K562 (cell line): ENCODE measurements around the gene PM20D2. TPM values are rescaled to one million over a fixed set of nuclear protein-coding genes. Genes with fewer than 3 reads are reported as not detected.

Experiments used
- ATAC-seq: fragments of 200-7000 bp; cut with Tn5 transposase; 3 replicates; pipeline ENCODE4 v1.9.1; 2020; ENCODE audit warnings: moderate library complexity
- BruUV-seq: library from RNA; stranded (reverse); fragments of 400-500 nt; replicated peaks from 2 replicates; lab custom pipeline; 2021; lab: Mats Ljungman, UMichigan
- CTCF ChIA-PET: fragments of 300-600 bp; formaldehyde crosslinking; extraction: SDS; loops from one replicate; lab custom pipeline; 2021; ENCODE audit warnings: low intra/inter-chr PET ratio; lab: Yijun Ruan, JAX
- POLR2A ChIA-PET: fragments of 300-600, 350-650 bp; sonication (Branson Sonifier 250); formaldehyde crosslinking; extraction: SDS; loops from one replicate; lab custom pipeline; 2021; ENCODE audit warnings: antibody characterized with exemption, inconsistent platforms; lab: Yijun Ruan, JAX
- DNase-seq, 4 experiments: peaks; one replicate each; pipeline versions ENCODE4 v3.0.0 to v3.0.0-alpha.2; 2011 to 2018; ENCODE audit warnings: low spot score in 3 of 4, mixed read lengths in 3 of 4; ENCODE audit errors: extremely low read depth in 1 of 4
- FAIRE-seq: peaks from 2 replicates; lab custom pipeline; 2011; peaks lifted over from hg19 to GRCh38; lab: Jason Lieb, UNC
- H2AFZ ChIP-seq: 2 replicates; pipeline ENCODE4 v1.6.0; 2011; ENCODE audit warnings: low read depth, low read length, control low read depth, inconsistent platforms
- H3K27ac ChIP-seq: fragments of 200-600 bp; 3 replicates; pipeline ENCODE4 v1.8.0; 2011; ENCODE audit warnings: low read depth, mild to moderate bottlenecking, control low read depth, inconsistent platforms, low read length, moderate library complexity, mixed read lengths; ENCODE audit errors: extremely low read depth
- H3K27me3 ChIP-seq, 2 experiments: fragments of 300-600 bp in 1 of 2; 2 replicates in 1 of 2; 3 replicates in 1 of 2; pipeline versions ENCODE4 v1.6.0 to v1.8.0; 2011; ENCODE audit warnings: inconsistent platforms in 2 of 2, low read length in 2 of 2, mild to moderate bottlenecking in 1 of 2, mixed read lengths in 1 of 2, moderate library complexity in 1 of 2; ENCODE audit not compliant: control insufficient read depth in 2 of 2, insufficient read depth in 2 of 2
- H3K36me3 ChIP-seq: fragments of 300-600 bp; 3 replicates; pipeline ENCODE4 v1.8.0; 2011; ENCODE audit warnings: mild to moderate bottlenecking, low read length, inconsistent platforms; ENCODE audit not compliant: control insufficient read depth, insufficient read depth
- H3K4me1 ChIP-seq, 2 experiments: fragments of 200-600 bp in 1 of 2; replicated peaks in 1 of 2; 2 replicates in 1 of 2; 3 replicates in 1 of 2; pipeline versions ENCODE4 v1.5.1 to v1.8.0; 2011; ENCODE audit warnings: inconsistent platforms in 2 of 2, low read length in 2 of 2, mild to moderate bottlenecking in 1 of 2, mixed read lengths in 1 of 2, moderate library complexity in 1 of 2; ENCODE audit not compliant: control insufficient read depth in 2 of 2, insufficient read depth in 2 of 2
- H3K4me2 ChIP-seq: 2 replicates; pipeline ENCODE4 v1.6.1; 2011; ENCODE audit warnings: low read length, control low read depth, inconsistent platforms, mixed read lengths; ENCODE audit not compliant: insufficient read depth
- H3K4me3 ChIP-seq: fragments of 200-600 bp; sonication (generic), shearing (Covaris generic); 2 replicates; pipeline ENCODE4 v1.5.1; 2016; ENCODE audit warnings: control low read depth, inconsistent platforms
- H3K79me2 ChIP-seq: fragments of 200-600 bp; 3 replicates; pipeline ENCODE4 v1.8.0; 2011; ENCODE audit warnings: low read length, inconsistent platforms; ENCODE audit not compliant: control insufficient read depth, insufficient read depth
- H3K9ac ChIP-seq, 2 experiments: 2 replicates each; pipeline versions ENCODE4 v1.6.0 to v1.6.1; 2011; ENCODE audit warnings: low read depth in 2 of 2, low read length in 2 of 2, control low read depth in 1 of 2, inconsistent platforms in 1 of 2, mild to moderate bottlenecking in 1 of 2, mixed read lengths in 1 of 2; ENCODE audit not compliant: insufficient read depth in 1 of 2
- H3K9me1 ChIP-seq: one replicate; pipeline ENCODE4 v1.6.0; 2011; ENCODE audit warnings: inconsistent platforms, mild to moderate bottlenecking, low read length, moderate library complexity; ENCODE audit not compliant: control insufficient read depth, insufficient read depth
- H3K9me3 ChIP-seq: replicated peaks from 2 replicates; pipeline ENCODE4 v1.5.1; 2011; ENCODE audit warnings: low read depth, low read length, inconsistent platforms; ENCODE audit not compliant: control insufficient read depth, insufficient read depth
- H4K20me1 ChIP-seq: replicated peaks from 2 replicates; pipeline ENCODE4 v1.6.1; 2011; ENCODE audit warnings: low read length, inconsistent platforms, mixed read lengths; ENCODE audit not compliant: control insufficient read depth, insufficient read depth
- FOXA3 ChIP-seq, 2 experiments: fragments of 450-650 bp in 1 of 2; sonication (generic) in 1 of 2; formaldehyde crosslinking; IDR thresholded peaks in 1 of 2; conservative IDR thresholded peaks in 1 of 2; 2 replicates each; pipeline versions ENCODE4 v1.4.0 to v1.8.0; 2020 to 2022; ENCODE audit warnings: mild to moderate bottlenecking in 2 of 2, missing genetic modification reagents in 1 of 2
- GATA2 ChIP-seq: sonication (generic); formaldehyde crosslinking; IDR thresholded peaks from 2 replicates; pipeline ENCODE4 v1.4.0; 2020; ENCODE audit warnings: mild to moderate bottlenecking, missing genetic modification reagents
- HDAC3 ChIP-seq: fragments of 450-650 bp; IDR thresholded peaks from 2 replicates; pipeline ENCODE4 v1.6.1; 2018; ENCODE audit warnings: borderline replicate concordance, mild to moderate bottlenecking, moderate library complexity; ENCODE audit not compliant: partially characterized antibody
- HNRNPK ChIP-seq: fragments of 200-400 bp; formaldehyde crosslinking; IDR thresholded peaks from one replicate; pipeline ENCODE4 v1.6.1; 2018; ENCODE audit warnings: mild to moderate bottlenecking, low read depth, low read length; ENCODE audit not compliant: poor library complexity, severe bottlenecking
- HSF4 ChIP-seq: fragments of 250-450 bp; sonication (Bioruptor Pico); IDR thresholded peaks from 2 replicates; pipeline ENCODE4 v2.1.2; 2022; ENCODE audit warnings: mild to moderate bottlenecking, moderate library complexity, borderline replicate concordance
- KLF1 ChIP-seq: fragments of 450-650 bp; IDR thresholded peaks from 2 replicates; pipeline ENCODE4 v1.6.1; 2016; ENCODE audit warnings: missing genetic modification characterization, missing compliant biosample characterization
- SMAD1 ChIP-seq: fragments of 150-350 bp; IDR thresholded peaks from 2 replicates; pipeline ENCODE4 v1.6.1; 2014; ENCODE audit warnings: low read length, low read depth; ENCODE audit not compliant: partially characterized antibody
- TCF7L2 ChIP-seq: fragments of 150-350 bp; IDR thresholded peaks from 2 replicates; pipeline ENCODE4 v1.6.1; 2016; ENCODE audit warnings: low read depth, mild to moderate bottlenecking, low read length, moderate library complexity
- ZFPM2 ChIP-seq: fragments of 250-450 bp; sonication (Bioruptor Pico); IDR thresholded peaks from 2 replicates; pipeline ENCODE4 v1.5.1; 2022; ENCODE audit warnings: mild to moderate bottlenecking
- ZNF408 ChIP-seq: fragments of 250-450 bp; sonication (Bioruptor Pico); IDR thresholded peaks from 2 replicates; pipeline ENCODE4 v1.4.0; 2020; ENCODE audit warnings: low read depth, mild to moderate bottlenecking, moderate library complexity
- ZNF507 ChIP-seq: conservative IDR thresholded peaks from 2 replicates; pipeline ENCODE4 v1.6.1; 2017; ENCODE audit warnings: missing genetic modification characterization, missing compliant biosample characterization
- ZNF75A ChIP-seq: fragments of 450-650 bp; formaldehyde crosslinking; IDR thresholded peaks from 2 replicates; pipeline ENCODE4 v1.4.0; 2020; ENCODE audit warnings: mild to moderate bottlenecking
- ZNF830 ChIP-seq: fragments of 250-450 bp; sonication (Bioruptor Pico); IDR thresholded peaks from 2 replicates; pipeline ENCODE4 v1.5.0; 2021; ENCODE audit warnings: mild to moderate bottlenecking
- WGBS: fragments of 100-300 bp; shearing (Covaris generic); methylation state at CpG from one replicate; pipeline ENCODE4 v1.1.6; 2016; ENCODE audit warnings: low coverage, mixed read lengths; ENCODE audit not compliant: insufficient coverage; ENCODE audit errors: missing lambda C conversion rate; 5-methylcytosine and 5-hydroxymethylcytosine counted together
- in situ Hi-C: fragments of 300-500 bp; cut with MboI; formaldehyde crosslinking; loops from 4 replicates; pipeline ENCODE4 v1.15.0; 2018; ENCODE audit warnings: inconsistent platforms, mixed read lengths
- intact Hi-C: fragments of 100-400 bp; cut with micrococcal nuclease; formaldehyde crosslinking; loops from 2 replicates; pipeline ENCODE4 v1.14.2; 2022
- polyA plus RNA-seq, 8 experiments: library from polyadenylated mRNA; depleted of rRNA in 4 of 8; stranded (reverse) in 5 of 8; unstranded in 3 of 8; fragments of >200 nt; fragmentation: Nextera tagmentation in 2 of 8; fragmentation: Illumina TruSeq in 1 of 8; extraction: Ambion mirVana in 2 of 8; extraction: Trizol in 1 of 8; gene quantifications; 2 replicates each; pipeline versions ENCODE4 v1.2.1 to v1.2.3, GENCODE V29; 2011 to 2014; ENCODE audit warnings: inconsistent platforms in 1 of 8, missing spikeins in 1 of 8
- total RNA-seq, 7 experiments: library from RNA; depleted of rRNA in 6 of 7; stranded (reverse); fragments of >200 nt in 6 of 7; fragmentation: Illumina TruSeq in 2 of 7; extraction: Trizol in 2 of 7; gene quantifications; 2 replicates each; pipeline versions ENCODE4 v1.2.1 to v1.2.3, GENCODE V29; 2011 to 2021; ENCODE audit warnings: low replicate concordance in 1 of 7

The PM20D2 gene
- total and polyA plus RNA-seq, 9 of the 15 experiments (the other 6 are each of a cell fraction or from before 2014, with no cell fraction given): 0.30 to 2.6 (median 1.00) TPM

DNA sequence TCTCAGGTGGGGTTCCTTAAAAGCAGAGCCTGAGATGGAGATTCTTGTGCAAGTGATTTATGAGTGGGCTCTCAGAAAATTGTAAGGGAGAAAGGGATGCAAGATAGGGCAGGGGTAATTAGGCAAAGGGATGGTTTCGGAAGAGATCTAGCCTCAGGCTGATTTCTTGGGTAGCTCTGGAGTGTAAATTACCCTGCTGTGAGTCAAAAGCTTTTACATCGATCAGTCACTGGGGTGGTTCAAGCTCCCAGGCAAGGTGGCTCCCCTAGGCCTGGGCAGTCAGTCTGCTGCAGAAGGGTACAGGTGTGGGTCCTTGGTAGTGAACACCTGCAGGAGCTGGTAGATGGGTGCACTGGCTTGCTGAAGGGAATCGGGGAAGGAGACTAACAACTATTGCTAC is 11.1 kb upstream of the PM20D2 start (continued):
- no peak for TF ChIP-seq HSF4 (CRISPR knock-in tag)
- TF ChIP-seq FOXA3 (CRISPR knock-in tag; conservative IDR thresholded peaks at IDR 0.05 in 1 of 2, IDR thresholded peaks at IDR 0.05 in 1 of 2): no peak
- TF ChIP-seq ZNF75A (CRISPR knock-in tag): no peak
- TF ChIP-seq ZNF507 (tag): no peak
- TF ChIP-seq HDAC3: no peak
- TF ChIP-seq ZFPM2 (CRISPR knock-in tag): no peak
- no peak for TF ChIP-seq KLF1 (tag)
- no peak for TF ChIP-seq GATA2 (CRISPR knock-in tag)
- no peak for TF ChIP-seq TCF7L2
- no peak for TF ChIP-seq HNRNPK
- no peak for TF ChIP-seq ZNF830 (CRISPR knock-in tag)
- TF ChIP-seq SMAD1: no peak

- ATAC-seq: no peak
These were observed 7.7 kb upstream of the PM20D2 start for GRCh38 chr6:89138173-89138572.

More at GRCh38 chr6:89138173-89138572, 7.7 kb upstream of the PM20D2 start:
- ChIA-PET CTCF (interaction anchor here (0.6 kb wide), 1 partner anchor 757 kb away, joined by 3 read pairs; no protein-coding TSS in a partner anchor), POLR2A (no interaction called here)
- Histone ChIP-seq H3K27ac (no peak overlapping the region), H3K36me3 (no peaks in the 10 kb centered on the region), H4K20me1 (no peaks in the 10 kb centered on the region), H3K4me1 (no peaks in the 10 kb centered on the region), H3K4me3 (no peak overlapping the region), H3K9ac (no peak overlapping the region), H3K79me2 (no peaks in the 10 kb centered on the region), H3K9me3 (no peaks in the 10 kb centered on the region), H3K9me1 (no peaks in the 10 kb centered on the region), H3K27me3 (peaks cover 3 to 4% of the 10 kb centered on the region in 2 experiments; a peak in 3 of 5 replicates), H2AFZ (no peak overlapping the region), H3K4me2 (no peak overlapping the region)
- intact Hi-C loops: no loop called here
- FAIRE-seq (no peak), DNase-seq (no peak)
- TF ChIP-seq ZNF408 (CRISPR knock-in tag): no peak
- in situ Hi-C loops: no loop called here
- BruUV-seq: no TSS peak
- 0% methylated on average over 2 of the region's 2 CpGs for WGBS
